Large intestine (tissue), 12 donors: Measurements from ENCODE around the gene RSPH9. TPM values are rescaled to one million over a fixed set of nuclear protein-coding genes. Genes with fewer than 3 reads are reported as not detected.

Experiments used
- DNase-seq, 2 donors: peaks; one replicate each; pipeline versions ENCODE4 v3.0.0 to v3.0.0-alpha.2; 2013
- H3K27ac ChIP-seq: one replicate; pipeline ENCODE4 v1.5.1; 2013; ENCODE audit warnings: low read length
- H3K27me3 ChIP-seq: 2 replicates; pipeline ENCODE4 v1.6.1; 2013; ENCODE audit warnings: low read length; ENCODE audit not compliant: control insufficient read depth, insufficient read depth
- H3K36me3 ChIP-seq: 2 replicates; pipeline ENCODE4 v1.6.1; 2013; ENCODE audit warnings: low read length; ENCODE audit not compliant: control insufficient read depth, insufficient read depth
- H3K4me1 ChIP-seq: one replicate; pipeline ENCODE4 v1.6.1; 2013; ENCODE audit warnings: low read length; ENCODE audit not compliant: control insufficient read depth, insufficient read depth
- H3K4me3 ChIP-seq: one replicate; pipeline ENCODE4 v1.5.1; 2013; ENCODE audit warnings: low read length
- H3K9me3 ChIP-seq: one replicate; pipeline ENCODE4 v1.6.1; 2013; ENCODE audit warnings: mild to moderate bottlenecking, low read depth, low read length, moderate library complexity; ENCODE audit not compliant: control insufficient read depth
- WGBS: methylation state at CpG from one replicate; pipeline ENCODE4 v1.1.5; 2013; ENCODE audit warnings: low lambda C conversion rate; ENCODE audit not compliant: insufficient coverage; 5-methylcytosine and 5-hydroxymethylcytosine counted together
- long read RNA-seq, 11 donors: transcript quantifications; one replicate each; lab custom pipeline, GENCODE V29; 2026
- polyA plus RNA-seq: library from polyadenylated mRNA; unstranded; fragments of 120-200 nt; gene quantifications from one replicate; pipeline ENCODE4 v1.2.1, GENCODE V29; 2013

RSPH9 gene
- polyA plus RNA-seq, result 1.1 TPM
- long read RNA-seq, donor 1, result 0 reads
- long read RNA-seq, donor 2, partial matches to known transcripts, result 0 of 1 reads
- long read RNA-seq, donor 2, other reads (novel, unspliced or antisense), result 0 of 1 reads
- long read RNA-seq, donor 3, partial matches to known transcripts, result 0 of 1 reads
- long read RNA-seq, donor 3, other reads (novel, unspliced or antisense), result 0 of 1 reads
- long read RNA-seq, donor 4, result 0 reads
- long read RNA-seq, donor 5, result 0 reads
- long read RNA-seq, donor 6, result 0 reads
- long read RNA-seq, donor 7, partial matches to known transcripts, result 0 of 1 reads
- long read RNA-seq, donor 7, other reads (novel, unspliced or antisense), result 0 of 1 reads
- long read RNA-seq, donor 8, result 0 reads
- long read RNA-seq, donor 9, partial matches to known transcripts, result 0 of 1 reads
- long read RNA-seq, donor 9, other reads (novel, unspliced or antisense), result 0 of 1 reads
- long read RNA-seq, donor 10, partial matches to known transcripts, result 0 of 3 reads
- long read RNA-seq, donor 10, other reads (novel, unspliced or antisense), result 0 of 3 reads
- long read RNA-seq, donor 11, result 0 reads

- H3K9me3 ChIP-seq, result no peaks in the 10 kb centered on the region
- no peak within 1 kb of the TSS for H3K27ac ChIP-seq
- peak within 1 kb of the TSS; percentile 37 for H3K4me3 ChIP-seq
- peaks cover 14% of the 10 kb centered on the region for H3K4me1 ChIP-seq
- peaks cover 24% of the 10 kb centered on the region for H3K36me3 ChIP-seq
- DNase-seq, result peak; percentile 59 to 67
- H3K27me3 ChIP-seq, result no peaks in the 10 kb centered on the region
- no CpG with 5 or more reads among the region's 52 CpGs for WGBS
Measured at GRCh38 chr6:43644940-43645612, at the start of gene RSPH9. RSPH9 (plus strand) TSS chr6:43645036; CDS start chr6:43645099, 63 bp downstream.

- no peak overlapping the region for H3K27ac ChIP-seq
- H3K36me3 ChIP-seq, result peaks cover 30% of the 10 kb centered on the region
- no peaks in the 10 kb centered on the region for H3K9me3 ChIP-seq
- no peak overlapping the region for H3K4me3 ChIP-seq
- WGBS, result no CpG with 5 or more reads among the region's 2 CpGs
- no peaks in the 10 kb centered on the region for H3K27me3 ChIP-seq
- no peaks in the 10 kb centered on the region for H3K4me1 ChIP-seq
- DNase-seq, result no peak
Measured at GRCh38 chr6:43600595-43600994, 44.2 kb upstream of the RSPH9 start.

- 100% methylated on average over 2 of the region's 2 CpGs for WGBS
- Histone ChIP-seq H3K27me3 (no peaks in the 10 kb centered on the region), H3K36me3 (peaks cover 24% of the 10 kb centered on the region), H3K4me3 (no peak overlapping the region), H3K4me1 (no peaks in the 10 kb centered on the region), H3K27ac (no peak overlapping the region), H3K9me3 (no peaks in the 10 kb centered on the region)
- DNase-seq, result no peak
Measured at GRCh38 chr6:43604174-43604573, 40.7 kb upstream of the RSPH9 start.

GRCh38 chr6:43606019-43606418 lies 38.8 kb upstream of the RSPH9 start:
- Histone ChIP-seq H3K4me1 (no peaks in the 10 kb centered on the region), H3K27me3 (no peaks in the 10 kb centered on the region), H3K27ac (no peak overlapping the region), H3K9me3 (no peaks in the 10 kb centered on the region), H3K4me3 (no peak overlapping the region), H3K36me3 (peaks cover 21% of the 10 kb centered on the region)
- no peak for DNase-seq
- WGBS, result 100% methylated on average over 2 of the region's 2 CpGs

- Histone ChIP-seq H3K4me3 (no peak overlapping the region), H3K36me3 (peaks cover 14% of the 10 kb centered on the region), H3K4me1 (no peaks in the 10 kb centered on the region), H3K27me3 (no peaks in the 10 kb centered on the region), H3K27ac (no peak overlapping the region), H3K9me3 (no peaks in the 10 kb centered on the region)
- 8% methylated on average over 3 of the region's 5 CpGs for WGBS
- DNase-seq, result peak; percentile 51 to 65
Measured at GRCh38 chr6:43608310-43608763, 36.5 kb upstream of the RSPH9 start.

- H3K4me3 ChIP-seq, result no peak overlapping the region
- no peaks in the 10 kb centered on the region for H3K4me1 ChIP-seq
- no peak overlapping the region for H3K27ac ChIP-seq
- DNase-seq, result no peak
- H3K9me3 ChIP-seq, result no peaks in the 10 kb centered on the region
- H3K27me3 ChIP-seq, result no peaks in the 10 kb centered on the region
- WGBS, result 100% methylated on average over 1 of the region's 1 CpG
- H3K36me3 ChIP-seq, result peaks cover 18% of the 10 kb centered on the region
Measured at GRCh38 chr6:43608807-43609206, 36.0 kb upstream of the RSPH9 start.

- H3K27me3 ChIP-seq, result no peaks in the 10 kb centered on the region
- no peak overlapping the region for H3K27ac ChIP-seq
- DNase-seq, result no peak
- H3K4me3 ChIP-seq, result no peak overlapping the region
- no peaks in the 10 kb centered on the region for H3K4me1 ChIP-seq
- no CpG with 5 or more reads among the region's 1 CpG for WGBS
- no peaks in the 10 kb centered on the region for H3K9me3 ChIP-seq
- H3K36me3 ChIP-seq, result peaks cover 21% of the 10 kb centered on the region
Measured at GRCh38 chr6:43609402-43609801, 35.4 kb upstream of the RSPH9 start.

GRCh38 chr6:43610431-43610830 lies 34.4 kb upstream of the RSPH9 start:
- H3K9me3 ChIP-seq, result no peaks in the 10 kb centered on the region
- no peaks in the 10 kb centered on the region for H3K27me3 ChIP-seq
- H3K4me1 ChIP-seq, result no peaks in the 10 kb centered on the region
- no peak overlapping the region for H3K27ac ChIP-seq
- no peak for DNase-seq
- WGBS, result no CpG with 5 or more reads among the region's 5 CpGs
- H3K4me3 ChIP-seq, result no peak overlapping the region
- peaks cover 24% of the 10 kb centered on the region for H3K36me3 ChIP-seq

GRCh38 chr6:43613721-43614395 lies 31.0 kb upstream of the RSPH9 start:
- Histone ChIP-seq H3K4me3 (no peak overlapping the region), H3K27ac (no peak overlapping the region), H3K36me3 (peaks cover 24% of the 10 kb centered on the region), H3K27me3 (no peaks in the 10 kb centered on the region), H3K9me3 (no peaks in the 10 kb centered on the region), H3K4me1 (no peaks in the 10 kb centered on the region)
- no peak for DNase-seq
- WGBS, result 100% methylated on average over 1 of the region's 6 CpGs

GRCh38 chr6:43614396-43614730 lies 30.5 kb upstream of the RSPH9 start:
- Histone ChIP-seq H3K9me3 (no peaks in the 10 kb centered on the region), H3K36me3 (peaks cover 27% of the 10 kb centered on the region), H3K27ac (no peak overlapping the region), H3K4me3 (no peak overlapping the region), H3K27me3 (no peaks in the 10 kb centered on the region), H3K4me1 (no peaks in the 10 kb centered on the region)
- no peak for DNase-seq
- WGBS, result no CpG with 5 or more reads among the region's 3 CpGs
